ENCODE results near the gene STAT3. TPM values are rescaled to one million over a fixed set of nuclear protein-coding genes. Genes with fewer than 3 reads are reported as not detected.
A peak's percentile ranks its signal among the peaks of the same experiment; 100 is the strongest.
"Not testable (repeated sequence)": the region's sequence is repeated elsewhere in the genome, so short reads cannot be mapped to it uniquely, and the experiment has no call there.

Gene STAT3
- total RNA-seq, 4 donors from 2014 or later, result 146 to 253 (median 205) TPM

- no peak for TF ChIP-seq POLR2AphosphoS5 (IDR thresholded peaks at IDR 0.05)
- no peak for TF ChIP-seq POLR2A (IDR thresholded peaks at IDR 0.05)
- TF ChIP-seq, protein P1, sequence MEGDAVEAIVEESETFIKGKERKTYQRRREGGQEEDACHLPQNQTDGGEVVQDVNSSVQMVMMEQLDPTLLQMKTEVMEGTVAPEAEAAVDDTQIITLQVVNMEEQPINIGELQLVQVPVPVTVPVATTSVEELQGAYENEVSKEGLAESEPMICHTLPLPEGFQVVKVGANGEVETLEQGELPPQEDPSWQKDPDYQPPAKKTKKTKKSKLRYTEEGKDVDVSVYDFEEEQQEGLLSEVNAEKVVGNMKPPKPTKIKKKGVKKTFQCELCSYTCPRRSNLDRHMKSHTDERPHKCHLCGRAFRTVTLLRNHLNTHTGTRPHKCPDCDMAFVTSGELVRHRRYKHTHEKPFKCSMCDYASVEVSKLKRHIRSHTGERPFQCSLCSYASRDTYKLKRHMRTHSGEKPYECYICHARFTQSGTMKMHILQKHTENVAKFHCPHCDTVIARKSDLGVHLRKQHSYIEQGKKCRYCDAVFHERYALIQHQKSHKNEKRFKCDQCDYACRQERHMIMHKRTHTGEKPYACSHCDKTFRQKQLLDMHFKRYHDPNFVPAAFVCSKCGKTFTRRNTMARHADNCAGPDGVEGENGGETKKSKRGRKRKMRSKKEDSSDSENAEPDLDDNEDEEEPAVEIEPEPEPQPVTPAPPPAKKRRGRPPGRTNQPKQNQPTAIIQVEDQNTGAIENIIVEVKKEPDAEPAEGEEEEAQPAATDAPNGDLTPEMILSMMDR (IDR thresholded peaks at IDR 0.05), result no peak
- no peak for TF ChIP-seq EP300 (IDR thresholded peaks at IDR 0.05)
- Histone ChIP-seq H3K36me3 (peaks cover 0 to 34% of the 10 kb centered on the region in 2 donors), H3K27me3 (no peaks in the 10 kb centered on the region), H3K4me1 (peaks cover 3 to 73% (median 16%) of the 10 kb centered on the region in 3 donors), H3K9me3 (no peaks in the 10 kb centered on the region), H3K27ac (peak overlapping the region in 3 of 4 donors; percentile 46 to 68 (median 48)), H3K4me3 (no peak overlapping the region)
- no peak for ATAC-seq
- 51 to 70% methylated on average over 2 to 4 of the region's 6 CpGs for WGBS, 2 donors (ENCODE audit: low coverage in 1 of 2)
Measured at GRCh38 chr17:42399948-42400843, 12.0 kb upstream of the STAT3 start.

DNA sequence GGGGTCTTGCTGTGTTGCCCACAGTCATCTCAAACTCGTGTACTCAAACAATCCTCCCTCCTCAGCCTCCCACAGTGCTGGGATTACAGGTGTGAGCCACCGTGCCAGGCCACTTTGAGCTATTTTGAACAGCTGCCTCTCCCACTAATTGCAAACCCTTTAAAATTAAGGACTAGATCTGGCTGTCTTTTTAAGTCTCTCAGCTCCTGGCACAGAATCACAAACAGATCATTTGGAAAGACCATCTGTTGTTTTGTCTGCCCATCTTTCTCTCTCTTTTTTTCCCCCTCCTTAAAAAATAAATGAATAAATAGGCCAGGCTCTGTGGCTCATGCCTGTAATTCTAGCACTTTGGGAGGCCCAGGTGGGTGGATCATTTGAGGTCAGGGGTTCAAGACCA, 10.9 kb upstream of the STAT3 start:
- H3K27ac ChIP-seq, result peak overlapping the region in 3 of 4 donors; percentile 48 to 68 (median 63)
- TF ChIP-seq, protein P1 (IDR thresholded peaks at IDR 0.05), result no peak
- TF ChIP-seq EP300 (IDR thresholded peaks at IDR 0.05) (no peak), POLR2A (IDR thresholded peaks at IDR 0.05) (no peak)
- 33 to 60% methylated on average over 1 to 2 of the region's 2 CpGs for WGBS, 2 donors (ENCODE audit: low coverage in 1 of 2)

DNA sequence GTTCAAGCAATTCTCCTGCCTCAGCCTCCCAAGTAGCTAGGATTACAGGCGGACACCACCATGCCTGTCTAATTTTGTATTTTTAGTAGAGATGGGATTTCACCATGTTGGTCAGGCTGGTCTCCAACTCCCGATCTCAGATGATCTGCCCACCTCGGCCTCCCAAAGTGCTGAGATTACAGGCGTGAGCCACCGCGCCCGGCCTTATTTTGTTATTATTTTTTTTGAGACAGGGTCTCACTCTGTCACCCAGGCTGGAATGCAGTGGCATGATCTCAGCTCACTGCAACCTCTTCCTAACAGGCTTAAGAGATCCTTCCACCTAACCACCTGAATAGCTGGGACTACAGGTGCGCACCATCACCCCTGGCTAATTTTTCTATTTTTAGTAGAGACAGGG, 7.4 kb upstream of the STAT3 start:
- WGBS, 2 donors (ENCODE audit: low coverage in 1 of 2), result 96 to 99% methylated on average over 3 to 8 of the region's 8 CpGs
- not testable (repeated sequence) for ATAC-seq, H3K27me3 ChIP-seq, H3K27ac ChIP-seq, H3K9me3 ChIP-seq, H3K4me3 ChIP-seq, H3K36me3 ChIP-seq
- peaks cover 0 to 28% (median 0%) of the 10 kb centered on the region in 3 donors for H3K4me1 ChIP-seq

More for the DNA sequence above, 10.9 kb upstream of the STAT3 start:
- no peak for ATAC-seq
- no peaks in the 10 kb centered on the region for H3K9me3 ChIP-seq
- H3K4me1 ChIP-seq, result peaks cover 3 to 62% (median 11%) of the 10 kb centered on the region in 3 donors
- H3K36me3 ChIP-seq, result peaks cover 0 to 23% of the 10 kb centered on the region in 2 donors
- H3K27me3 ChIP-seq, result no peaks in the 10 kb centered on the region
- H3K4me3 ChIP-seq, result no peak overlapping the region

DNA sequence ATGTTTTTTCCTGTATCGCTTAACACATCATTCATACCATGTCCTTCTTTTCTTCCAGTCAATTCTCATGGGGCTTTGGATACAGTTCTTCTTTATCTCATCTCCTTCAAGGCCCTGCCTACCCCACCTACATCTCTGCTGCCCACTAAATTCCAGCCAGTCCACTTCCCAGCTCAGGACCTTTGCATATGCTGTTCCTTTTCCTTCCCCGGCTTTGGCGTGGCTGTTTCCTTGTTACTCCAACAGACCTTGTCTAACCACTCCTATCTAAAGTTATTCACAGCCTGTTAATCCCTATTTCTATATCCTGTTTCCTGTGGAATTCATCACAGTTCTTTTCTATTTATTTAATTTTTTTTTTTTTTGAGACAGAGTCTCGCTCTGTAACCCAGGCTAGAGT, 6.6 kb upstream of the STAT3 start:
- no peak for ATAC-seq

GRCh38 chr17:42392692-42393415, 4.6 kb upstream of the STAT3 start:
- WGBS, 2 donors (ENCODE audit: low coverage in 1 of 2), result 72 to 80% methylated on average over 4 of the region's 4 CpGs
- peaks cover 0 to 12% (median 4%) of the 10 kb centered on the region in 3 donors for H3K4me1 ChIP-seq
- ATAC-seq, result no peak
- H3K27ac ChIP-seq, result no peak overlapping the region
- TF ChIP-seq EP300 (IDR thresholded peaks at IDR 0.05) (no peak), POLR2AphosphoS5 (IDR thresholded peaks at IDR 0.05) (no peak), POLR2A (IDR thresholded peaks at IDR 0.05) (no peak)
- TF ChIP-seq, protein P1 (IDR thresholded peaks at IDR 0.05), result no peak
- no peak overlapping the region for H3K4me3 ChIP-seq
- no peaks in the 10 kb centered on the region for H3K9me3 ChIP-seq
- no peaks in the 10 kb centered on the region for H3K36me3 ChIP-seq
- no peaks in the 10 kb centered on the region for H3K27me3 ChIP-seq

More for the DNA sequence above, 6.6 kb upstream of the STAT3 start:
- Histone ChIP-seq H3K4me1 (peaks cover 0 to 22% (median 0%) of the 10 kb centered on the region in 3 donors), H3K9me3 (no peaks in the 10 kb centered on the region), H3K27me3 (no peaks in the 10 kb centered on the region), H3K27ac (no peak overlapping the region), H3K36me3 (no peaks in the 10 kb centered on the region), H3K4me3 (no peak overlapping the region)
- TF ChIP-seq, protein P1 (IDR thresholded peaks at IDR 0.05), result no peak
- TF ChIP-seq POLR2A (IDR thresholded peaks at IDR 0.05) (no peak), EP300 (IDR thresholded peaks at IDR 0.05) (no peak), POLR2AphosphoS5 (IDR thresholded peaks at IDR 0.05) (no peak)
- WGBS, 2 donors (ENCODE audit: low coverage in 1 of 2), result 93 to 100% methylated on average over 1 to 3 of the region's 4 CpGs

GRCh38 chr17:42391439-42391838, 3.2 kb upstream of the STAT3 start:
- not testable (repeated sequence) for H3K36me3 ChIP-seq, ATAC-seq, H3K27ac ChIP-seq, H3K27me3 ChIP-seq, H3K9me3 ChIP-seq, H3K4me3 ChIP-seq
- 71 to 90% methylated on average over 2 of the region's 8 CpGs for WGBS, 2 donors (ENCODE audit: low coverage in 1 of 2)
- peaks cover 0 to 21% (median 6%) of the 10 kb centered on the region in 3 donors for H3K4me1 ChIP-seq
